K562 (cell line): ENCODE results near the gene VPS35L. TPM values are rescaled to one million over a fixed set of nuclear protein-coding genes. Genes with fewer than 3 reads are reported as not detected.

Source experiments
- ATAC-seq: fragments of 200-7000 bp; cut with Tn5 transposase; 3 replicates; pipeline ENCODE4 v1.9.1; 2020; ENCODE audit warnings: moderate library complexity
- BruUV-seq: library from RNA; stranded (reverse); fragments of 400-500 nt; replicated peaks from 2 replicates; lab custom pipeline; 2021; lab: Mats Ljungman, UMichigan
- CTCF ChIA-PET: fragments of 300-600 bp; formaldehyde crosslinking; extraction: SDS; loops from one replicate; lab custom pipeline; 2021; ENCODE audit warnings: low intra/inter-chr PET ratio; lab: Yijun Ruan, JAX
- POLR2A ChIA-PET: fragments of 300-600, 350-650 bp; sonication (Branson Sonifier 250); formaldehyde crosslinking; extraction: SDS; loops from one replicate; lab custom pipeline; 2021; ENCODE audit warnings: antibody characterized with exemption, inconsistent platforms; lab: Yijun Ruan, JAX
- DNase-seq, 4 experiments: peaks; one replicate each; pipeline versions ENCODE4 v3.0.0 to v3.0.0-alpha.2; 2011 to 2018; ENCODE audit warnings: low spot score in 3 of 4, mixed read lengths in 3 of 4; ENCODE audit errors: extremely low read depth in 1 of 4
- FAIRE-seq: peaks from 2 replicates; lab custom pipeline; 2011; peaks lifted over from hg19 to GRCh38; lab: Jason Lieb, UNC
- H2AFZ ChIP-seq: 2 replicates; pipeline ENCODE4 v1.6.0; 2011; ENCODE audit warnings: low read depth, low read length, control low read depth, inconsistent platforms
- H3K27ac ChIP-seq: fragments of 200-600 bp; 3 replicates; pipeline ENCODE4 v1.8.0; 2011; ENCODE audit warnings: low read depth, mild to moderate bottlenecking, control low read depth, inconsistent platforms, low read length, moderate library complexity, mixed read lengths; ENCODE audit errors: extremely low read depth
- H3K27me3 ChIP-seq, 2 experiments: fragments of 300-600 bp in 1 of 2; 2 replicates in 1 of 2; 3 replicates in 1 of 2; pipeline versions ENCODE4 v1.6.0 to v1.8.0; 2011; ENCODE audit warnings: inconsistent platforms in 2 of 2, low read length in 2 of 2, mild to moderate bottlenecking in 1 of 2, mixed read lengths in 1 of 2, moderate library complexity in 1 of 2; ENCODE audit not compliant: control insufficient read depth in 2 of 2, insufficient read depth in 2 of 2
- H3K36me3 ChIP-seq: fragments of 300-600 bp; 3 replicates; pipeline ENCODE4 v1.8.0; 2011; ENCODE audit warnings: mild to moderate bottlenecking, low read length, inconsistent platforms; ENCODE audit not compliant: control insufficient read depth, insufficient read depth
- H3K4me1 ChIP-seq, 2 experiments: fragments of 200-600 bp in 1 of 2; replicated peaks in 1 of 2; 2 replicates in 1 of 2; 3 replicates in 1 of 2; pipeline versions ENCODE4 v1.5.1 to v1.8.0; 2011; ENCODE audit warnings: inconsistent platforms in 2 of 2, low read length in 2 of 2, mild to moderate bottlenecking in 1 of 2, mixed read lengths in 1 of 2, moderate library complexity in 1 of 2; ENCODE audit not compliant: control insufficient read depth in 2 of 2, insufficient read depth in 2 of 2
- H3K4me2 ChIP-seq: 2 replicates; pipeline ENCODE4 v1.6.1; 2011; ENCODE audit warnings: low read length, control low read depth, inconsistent platforms, mixed read lengths; ENCODE audit not compliant: insufficient read depth
- H3K4me3 ChIP-seq: fragments of 200-600 bp; sonication (generic), shearing (Covaris generic); 2 replicates; pipeline ENCODE4 v1.5.1; 2016; ENCODE audit warnings: control low read depth, inconsistent platforms
- H3K79me2 ChIP-seq: fragments of 200-600 bp; 3 replicates; pipeline ENCODE4 v1.8.0; 2011; ENCODE audit warnings: low read length, inconsistent platforms; ENCODE audit not compliant: control insufficient read depth, insufficient read depth
- H3K9ac ChIP-seq, 2 experiments: 2 replicates each; pipeline versions ENCODE4 v1.6.0 to v1.6.1; 2011; ENCODE audit warnings: low read depth in 2 of 2, low read length in 2 of 2, control low read depth in 1 of 2, inconsistent platforms in 1 of 2, mild to moderate bottlenecking in 1 of 2, mixed read lengths in 1 of 2; ENCODE audit not compliant: insufficient read depth in 1 of 2
- H3K9me1 ChIP-seq: one replicate; pipeline ENCODE4 v1.6.0; 2011; ENCODE audit warnings: inconsistent platforms, mild to moderate bottlenecking, low read length, moderate library complexity; ENCODE audit not compliant: control insufficient read depth, insufficient read depth
- H3K9me3 ChIP-seq: replicated peaks from 2 replicates; pipeline ENCODE4 v1.5.1; 2011; ENCODE audit warnings: low read depth, low read length, inconsistent platforms; ENCODE audit not compliant: control insufficient read depth, insufficient read depth
- H4K20me1 ChIP-seq: replicated peaks from 2 replicates; pipeline ENCODE4 v1.6.1; 2011; ENCODE audit warnings: low read length, inconsistent platforms, mixed read lengths; ENCODE audit not compliant: control insufficient read depth, insufficient read depth
- WGBS: fragments of 100-300 bp; shearing (Covaris generic); methylation state at CpG from one replicate; pipeline ENCODE4 v1.1.6; 2016; ENCODE audit warnings: low coverage, mixed read lengths; ENCODE audit not compliant: insufficient coverage; ENCODE audit errors: missing lambda C conversion rate; 5-methylcytosine and 5-hydroxymethylcytosine counted together
- in situ Hi-C: fragments of 300-500 bp; cut with MboI; formaldehyde crosslinking; loops from 4 replicates; pipeline ENCODE4 v1.15.0; 2018; ENCODE audit warnings: inconsistent platforms, mixed read lengths
- intact Hi-C: fragments of 100-400 bp; cut with micrococcal nuclease; formaldehyde crosslinking; loops from 2 replicates; pipeline ENCODE4 v1.14.2; 2022
- polyA plus RNA-seq, 8 experiments: library from polyadenylated mRNA; depleted of rRNA in 4 of 8; stranded (reverse) in 5 of 8; unstranded in 3 of 8; fragments of >200 nt; fragmentation: Nextera tagmentation in 2 of 8; fragmentation: Illumina TruSeq in 1 of 8; extraction: Ambion mirVana in 2 of 8; extraction: Trizol in 1 of 8; gene quantifications; 2 replicates each; pipeline versions ENCODE4 v1.2.1 to v1.2.3, GENCODE V29; 2011 to 2014; ENCODE audit warnings: inconsistent platforms in 1 of 8, missing spikeins in 1 of 8
- total RNA-seq, 7 experiments: library from RNA; depleted of rRNA in 6 of 7; stranded (reverse); fragments of >200 nt in 6 of 7; fragmentation: Illumina TruSeq in 2 of 7; extraction: Trizol in 2 of 7; gene quantifications; 2 replicates each; pipeline versions ENCODE4 v1.2.1 to v1.2.3, GENCODE V29; 2011 to 2021; ENCODE audit warnings: low replicate concordance in 1 of 7
- TF ChIP-seq, protein P1 (sequence below): fragments of 450-650 bp; IDR thresholded peaks from 2 replicates; pipeline ENCODE4 v1.6.1; 2018; ENCODE audit not compliant: partially characterized antibody
- TF ChIP-seq, protein P2 (sequence below), 2 experiments: fragments of 450-650 bp in 1 of 2; sonication (generic) in 1 of 2; formaldehyde crosslinking; conservative IDR thresholded peaks; 2 replicates each; pipeline versions ENCODE4 v1.4.0 to v1.8.1; 2020 to 2022; ENCODE audit warnings: mild to moderate bottlenecking in 1 of 2, missing genetic modification reagents in 1 of 2

VPS35L gene
- total and polyA plus RNA-seq, 9 of the 15 experiments (the other 6 are each of a cell fraction or from before 2014, with no cell fraction given) = 10.2 to 30.4 (median 20.1) TPM

DNA sequence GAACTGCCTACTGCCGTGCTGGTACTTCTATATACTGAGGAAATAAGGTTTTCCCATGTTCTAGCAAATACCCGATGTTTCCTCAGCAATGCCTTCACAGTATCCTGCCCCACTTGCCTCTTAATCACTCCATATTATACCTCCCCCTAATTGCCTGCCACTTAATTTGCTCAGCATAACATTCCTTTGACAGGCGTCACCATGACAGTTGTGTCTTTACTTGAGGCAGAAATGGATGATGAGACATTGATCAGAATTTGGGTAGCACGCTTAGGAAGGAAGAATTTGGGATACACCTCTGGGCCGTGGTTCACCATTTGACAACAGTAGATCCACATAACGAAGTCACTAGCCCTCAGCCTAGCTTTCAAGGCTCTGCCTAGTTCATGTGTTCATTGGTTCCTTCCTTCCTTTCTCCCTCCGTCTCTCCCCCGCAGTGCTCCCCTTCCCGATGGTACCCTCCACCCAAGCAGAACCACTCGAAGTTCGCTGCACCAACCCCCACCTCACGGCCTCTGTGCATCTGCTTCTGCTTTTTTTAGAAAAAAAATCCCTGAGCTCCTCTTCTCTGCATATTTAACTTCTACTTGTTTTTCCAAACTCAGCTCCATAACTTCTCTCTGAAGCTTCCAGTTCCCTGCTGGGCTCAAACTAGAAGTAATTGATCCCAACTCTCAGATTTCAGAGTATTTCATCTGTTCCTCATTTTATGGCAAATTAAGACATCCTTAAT lies 182.0 kb downstream of the VPS35L start:
- ChIA-PET CTCF (no interaction called here), POLR2A (interaction anchor here (0.9 to 1.4 kb wide), 3 partner anchors 11 to 18 kb away, joined by 3 read pairs; no protein-coding TSS in a partner anchor)
- Histone ChIP-seq H4K20me1 (no peaks in the 10 kb centered on the region), H3K27ac (no peak overlapping the region), H3K4me3 (no peak overlapping the region), H2AFZ (no peak overlapping the region), H3K79me2 (no peaks in the 10 kb centered on the region), H3K9ac (no peak overlapping the region), H3K4me1 (no peaks in the 10 kb centered on the region), H3K27me3 (no peaks in the 10 kb centered on the region), H3K9me3 (no peaks in the 10 kb centered on the region), H3K4me2 (no peak overlapping the region), H3K36me3 (no peaks in the 10 kb centered on the region), H3K9me1 (no peaks in the 10 kb centered on the region)
- intact Hi-C loops (no loop called here), in situ Hi-C loops (no loop called here)
- WGBS = 36% methylated on average over 9 of the region's 12 CpGs
- ATAC-seq = no peak
- TF ChIP-seq, protein P1, sequence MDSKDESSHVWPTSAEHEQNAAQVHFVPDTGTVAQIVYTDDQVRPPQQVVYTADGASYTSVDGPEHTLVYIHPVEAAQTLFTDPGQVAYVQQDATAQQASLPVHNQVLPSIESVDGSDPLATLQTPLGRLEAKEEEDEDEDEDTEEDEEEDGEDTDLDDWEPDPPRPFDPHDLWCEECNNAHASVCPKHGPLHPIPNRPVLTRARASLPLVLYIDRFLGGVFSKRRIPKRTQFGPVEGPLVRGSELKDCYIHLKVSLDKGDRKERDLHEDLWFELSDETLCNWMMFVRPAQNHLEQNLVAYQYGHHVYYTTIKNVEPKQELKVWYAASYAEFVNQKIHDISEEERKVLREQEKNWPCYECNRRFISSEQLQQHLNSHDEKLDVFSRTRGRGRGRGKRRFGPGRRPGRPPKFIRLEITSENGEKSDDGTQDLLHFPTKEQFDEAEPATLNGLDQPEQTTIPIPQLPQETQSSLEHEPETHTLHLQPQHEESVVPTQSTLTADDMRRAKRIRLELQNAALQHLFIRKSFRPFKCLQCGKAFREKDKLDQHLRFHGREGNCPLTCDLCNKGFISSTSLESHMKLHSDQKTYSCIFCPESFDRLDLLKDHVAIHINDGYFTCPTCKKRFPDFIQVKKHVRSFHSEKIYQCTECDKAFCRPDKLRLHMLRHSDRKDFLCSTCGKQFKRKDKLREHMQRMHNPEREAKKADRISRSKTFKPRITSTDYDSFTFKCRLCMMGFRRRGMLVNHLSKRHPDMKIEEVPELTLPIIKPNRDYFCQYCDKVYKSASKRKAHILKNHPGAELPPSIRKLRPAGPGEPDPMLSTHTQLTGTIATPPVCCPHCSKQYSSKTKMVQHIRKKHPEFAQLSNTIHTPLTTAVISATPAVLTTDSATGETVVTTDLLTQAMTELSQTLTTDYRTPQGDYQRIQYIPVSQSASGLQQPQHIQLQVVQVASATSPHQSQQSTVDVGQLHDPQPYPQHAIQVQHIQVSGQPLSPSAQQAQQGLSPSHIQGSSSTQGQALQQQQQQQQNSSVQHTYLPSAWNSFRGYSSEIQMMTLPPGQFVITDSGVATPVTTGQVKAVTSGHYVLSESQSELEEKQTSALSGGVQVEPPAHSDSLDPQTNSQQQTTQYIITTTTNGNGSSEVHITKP = peak; percentile 78
- TF ChIP-seq, protein P2, sequence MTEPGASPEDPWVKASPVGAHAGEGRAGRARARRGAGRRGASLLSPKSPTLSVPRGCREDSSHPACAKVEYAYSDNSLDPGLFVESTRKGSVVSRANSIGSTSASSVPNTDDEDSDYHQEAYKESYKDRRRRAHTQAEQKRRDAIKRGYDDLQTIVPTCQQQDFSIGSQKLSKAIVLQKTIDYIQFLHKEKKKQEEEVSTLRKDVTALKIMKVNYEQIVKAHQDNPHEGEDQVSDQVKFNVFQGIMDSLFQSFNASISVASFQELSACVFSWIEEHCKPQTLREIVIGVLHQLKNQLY (CRISPR knock-in tag; conservative IDR thresholded peaks at IDR 0.05) = no peak
- BruUV-seq = no TSS peak
- FAIRE-seq = no peak
- no peak for DNase-seq
